Measurements from ENCODE around the gene SLC35E1. TPM values are rescaled to one million over a fixed set of nuclear protein-coding genes. Genes with fewer than 3 reads are reported as not detected.

SLC35E1 gene
- total and polyA plus RNA-seq, 2 of the 4 experiments (the other 2 are of a cell fraction), result 22.6 to 38.0 TPM

Small RNA genes within 50 kb of the gene (microRNA-seq; reads per million reads assigned to microRNA genes)
- not detected for gene RN7SL146P (ENCODE audit: insufficient read depth, insufficient read length)

Small RNA genes within 50 kb of the gene (small RNA-seq; reads per million reads assigned to genes)
- gene RN7SL146P, result 0 reads per million in 5 experiments

Other genes with a start within 250 kb of the SLC35E1 start
- 1.1 and 3.3 TPM in 2 replicates for gene KLF2, start 247.6 kb downstream of the SLC35E1 start, total RNA-seq (2012; rRNA removed)
- 34.4 and 38.9 TPM in 2 replicates for gene KLF2, start 247.6 kb downstream of the SLC35E1 start, polyA plus RNA-seq (2012; rRNA removed)
- 7.5 and 9.2 TPM in 2 replicates for gene EPS15L1, start 100.4 kb downstream of the SLC35E1 start, total RNA-seq (2012; rRNA removed)
- gene EPS15L1, start 100.4 kb downstream of the SLC35E1 start, polyA plus RNA-seq (2012; rRNA removed), result 21.7 and 22.1 TPM in 2 replicates
- not detected in 2 replicates for gene CALR3, start 76.2 kb downstream of the SLC35E1 start, total RNA-seq (2012; rRNA removed)
- gene CALR3, start 76.2 kb downstream of the SLC35E1 start, polyA plus RNA-seq (2012; rRNA removed), result not detected in 2 replicates
- 1.4 and 1.7 TPM in 2 replicates for gene C19orf44, start 76.0 kb downstream of the SLC35E1 start, total RNA-seq (2012; rRNA removed)
- 3.8 and 4.1 TPM in 2 replicates for gene C19orf44, start 76.0 kb downstream of the SLC35E1 start, polyA plus RNA-seq (2012; rRNA removed)
- gene CHERP, start 30.0 kb downstream of the SLC35E1 start, total RNA-seq (2012; rRNA removed), result 0.54 and 1.1 TPM in 2 replicates
- gene CHERP, start 30.0 kb downstream of the SLC35E1 start, polyA plus RNA-seq (2012; rRNA removed), result 13.5 and 15.6 TPM in 2 replicates
- 2.0 and 2.8 TPM in 2 replicates for gene MED26, start 55.8 kb upstream of the SLC35E1 start, total RNA-seq (2012; rRNA removed)
- gene MED26, start 55.8 kb upstream of the SLC35E1 start, polyA plus RNA-seq (2012; rRNA removed), result 4.0 and 4.9 TPM in 2 replicates
- gene SMIM7, start 87.7 kb upstream of the SLC35E1 start, total RNA-seq (2012; rRNA removed), result 55.7 and 68.6 TPM in 2 replicates
- gene SMIM7, start 87.7 kb upstream of the SLC35E1 start, polyA plus RNA-seq (2012; rRNA removed), result 64.8 and 66.5 TPM in 2 replicates
- 1.4 and 2.0 TPM in 2 replicates for gene TMEM38A, start 88.7 kb upstream of the SLC35E1 start, total RNA-seq (2012; rRNA removed)
- 1.3 and 2.2 TPM in 2 replicates for gene TMEM38A, start 88.7 kb upstream of the SLC35E1 start, polyA plus RNA-seq (2012; rRNA removed)
- gene NWD1, start 147.4 kb upstream of the SLC35E1 start, total RNA-seq (2012; rRNA removed), result not detected in 2 replicates
- gene NWD1, start 147.4 kb upstream of the SLC35E1 start, polyA plus RNA-seq (2012; rRNA removed), result not detected in 2 replicates

Data from IMR-90 (cell line).